HG03354 (cell line): ENCODE data around the gene KCNA1.

Experiments used
- ATAC-seq: cut with Tn5 transposase; IDR thresholded peaks from one replicate; pipeline ENCODE4 v1.9.1; 2021; ENCODE audit warnings: mild to moderate bottlenecking; ENCODE audit not compliant: unreplicated experiment, poor library complexity, severe bottlenecking

KCNA1 gene

DNA sequence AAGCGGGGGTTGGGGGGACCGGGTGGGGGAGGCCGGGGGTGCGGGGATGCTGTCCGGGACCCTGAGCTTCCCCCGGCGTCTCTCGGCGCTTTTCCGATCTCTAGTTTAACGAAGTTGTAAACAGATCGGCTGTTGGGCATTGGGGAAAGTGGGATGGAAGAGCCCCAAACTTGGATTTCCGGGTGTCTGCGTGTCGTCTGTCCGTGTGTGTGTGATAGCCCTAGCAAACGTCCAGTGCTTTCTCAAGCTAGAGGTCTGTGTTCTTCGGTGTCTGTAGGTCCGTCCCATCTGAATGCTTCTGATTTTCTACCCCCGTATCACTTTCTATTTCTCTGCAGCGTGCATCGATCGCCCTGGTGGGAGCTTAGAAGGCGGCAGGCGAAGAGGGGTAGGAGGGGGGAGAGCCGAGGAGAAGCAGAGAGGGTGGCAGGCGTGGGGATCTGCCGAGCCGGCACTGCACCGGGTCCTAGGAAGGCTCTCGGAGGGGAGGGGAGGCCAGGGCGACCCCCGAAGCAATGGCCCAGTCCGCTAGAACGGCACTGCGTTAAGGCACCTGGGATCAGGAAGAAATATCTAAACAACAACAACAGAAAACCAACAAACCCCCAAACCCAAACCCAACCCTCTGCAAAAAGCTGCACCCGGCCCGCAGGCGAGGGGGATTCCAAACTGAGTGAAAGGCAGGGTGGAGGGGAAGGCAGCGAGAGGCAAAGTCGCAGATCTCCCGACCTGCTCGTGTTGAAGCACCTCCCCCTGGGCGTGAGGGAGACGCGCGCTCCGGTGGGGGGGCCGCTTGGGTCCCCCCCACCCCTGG lies 1.0 kb downstream of the KCNA1 start:
- ATAC-seq: no peak

DNA sequence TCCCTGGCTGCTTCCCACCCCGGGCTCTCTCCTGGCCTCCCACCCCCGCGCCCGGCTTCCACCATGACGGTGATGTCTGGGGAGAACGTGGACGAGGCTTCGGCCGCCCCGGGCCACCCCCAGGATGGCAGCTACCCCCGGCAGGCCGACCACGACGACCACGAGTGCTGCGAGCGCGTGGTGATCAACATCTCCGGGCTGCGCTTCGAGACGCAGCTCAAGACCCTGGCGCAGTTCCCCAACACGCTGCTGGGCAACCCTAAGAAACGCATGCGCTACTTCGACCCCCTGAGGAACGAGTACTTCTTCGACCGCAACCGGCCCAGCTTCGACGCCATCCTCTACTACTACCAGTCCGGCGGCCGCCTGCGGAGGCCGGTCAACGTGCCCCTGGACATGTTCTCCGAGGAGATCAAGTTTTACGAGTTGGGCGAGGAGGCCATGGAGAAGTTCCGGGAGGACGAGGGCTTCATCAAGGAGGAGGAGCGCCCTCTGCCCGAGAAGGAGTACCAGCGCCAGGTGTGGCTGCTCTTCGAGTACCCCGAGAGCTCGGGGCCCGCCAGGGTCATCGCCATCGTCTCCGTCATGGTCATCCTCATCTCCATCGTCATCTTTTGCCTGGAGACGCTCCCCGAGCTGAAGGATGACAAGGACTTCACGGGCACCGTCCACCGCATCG lies 1.8 kb downstream of the KCNA1 start:
- no peak for ATAC-seq

DNA sequence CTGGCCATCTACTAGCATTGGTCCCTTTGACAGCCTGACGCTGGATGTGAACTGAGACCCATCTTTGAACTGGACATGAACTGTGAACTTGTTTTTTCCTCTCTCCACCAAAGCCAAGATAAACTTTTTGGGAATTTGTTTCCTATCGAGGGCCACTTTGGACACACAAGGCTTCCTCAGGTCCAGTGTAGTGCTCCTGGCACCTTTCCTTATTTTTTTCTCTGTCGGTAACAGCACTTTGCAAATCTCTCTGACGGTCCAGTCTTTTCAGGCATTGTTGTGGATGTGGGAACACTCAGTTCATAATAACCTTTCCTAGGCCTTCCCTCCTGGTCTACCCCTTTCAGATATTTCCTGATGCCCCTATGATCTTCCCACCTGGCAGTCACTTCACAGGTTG lies 5.0 kb downstream of the KCNA1 start:
- no peak for ATAC-seq

DNA sequence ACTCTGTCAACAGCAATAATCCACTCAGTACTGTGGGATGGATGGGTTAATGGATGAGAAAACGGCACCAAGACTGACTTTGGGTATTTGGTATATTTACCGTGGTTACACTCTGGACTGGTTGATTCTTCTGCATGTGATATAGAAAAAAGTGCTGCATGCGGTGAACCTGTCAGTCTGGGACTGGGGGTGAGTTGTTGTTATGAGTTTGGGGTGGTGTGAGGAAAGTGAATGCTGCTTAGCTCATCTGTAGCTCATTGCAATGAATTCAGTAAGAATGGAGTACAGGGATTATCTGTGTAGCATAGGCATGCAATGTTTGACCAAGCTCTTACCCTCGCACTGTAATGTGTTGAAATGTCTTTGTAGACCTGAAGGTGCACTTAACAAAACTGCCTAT lies 6.0 kb downstream of the KCNA1 start:
- ATAC-seq: no peak

DNA sequence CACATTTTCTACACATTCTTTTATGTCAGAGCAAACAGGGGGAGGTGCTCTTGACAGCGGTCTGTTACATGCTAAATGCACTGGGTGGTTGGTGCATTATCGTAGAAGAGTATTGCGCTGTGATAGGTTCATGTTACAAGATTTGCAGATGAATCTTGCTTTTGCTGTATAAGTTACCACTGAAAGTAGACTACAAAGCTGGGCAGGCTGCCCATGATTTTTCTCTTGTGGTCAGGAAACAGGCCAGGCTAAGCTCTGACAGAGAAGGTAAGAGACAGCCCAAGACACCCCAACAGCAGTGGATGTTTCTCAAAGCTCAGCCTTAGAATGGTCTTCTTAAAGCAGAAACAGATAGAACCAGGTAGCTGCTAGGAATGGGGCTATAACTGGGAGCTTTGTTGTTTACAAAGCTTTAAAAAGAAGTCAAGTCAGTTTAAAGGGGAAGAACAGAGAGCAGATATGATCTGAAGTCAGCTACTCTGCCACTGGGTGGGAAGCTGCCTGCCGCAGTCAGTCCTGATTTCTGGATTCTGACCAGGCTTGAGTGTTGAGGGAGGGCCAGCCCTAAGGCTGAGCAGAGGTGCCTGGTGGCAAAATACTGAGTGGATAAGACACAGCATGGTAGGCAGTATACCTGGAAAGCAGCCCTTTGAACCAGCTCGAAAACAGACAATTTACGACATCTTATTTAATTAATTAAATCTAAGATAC lies 9.4 kb downstream of the KCNA1 start:
- no peak for ATAC-seq

DNA sequence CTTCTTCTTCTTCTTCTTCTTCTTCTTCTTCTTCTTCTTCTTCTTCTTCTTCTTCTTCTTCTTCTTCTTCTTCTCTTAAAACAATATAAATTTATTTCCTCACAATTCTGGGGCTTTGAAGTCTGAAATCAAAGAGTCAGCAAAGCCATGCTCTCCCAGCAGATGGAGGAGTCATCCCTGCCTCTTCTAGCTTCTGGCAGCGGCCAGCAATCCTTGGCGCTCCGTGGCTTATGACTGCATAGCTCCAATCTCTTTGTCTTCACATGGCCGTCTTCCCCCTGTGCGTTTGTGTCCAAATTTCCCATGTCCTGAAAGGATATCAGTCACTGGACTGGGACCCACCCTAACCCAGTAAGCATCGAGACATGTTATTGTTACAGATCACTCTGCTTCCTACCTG lies 22.9 kb downstream of the KCNA1 start:
- ATAC-seq: no peak

DNA sequence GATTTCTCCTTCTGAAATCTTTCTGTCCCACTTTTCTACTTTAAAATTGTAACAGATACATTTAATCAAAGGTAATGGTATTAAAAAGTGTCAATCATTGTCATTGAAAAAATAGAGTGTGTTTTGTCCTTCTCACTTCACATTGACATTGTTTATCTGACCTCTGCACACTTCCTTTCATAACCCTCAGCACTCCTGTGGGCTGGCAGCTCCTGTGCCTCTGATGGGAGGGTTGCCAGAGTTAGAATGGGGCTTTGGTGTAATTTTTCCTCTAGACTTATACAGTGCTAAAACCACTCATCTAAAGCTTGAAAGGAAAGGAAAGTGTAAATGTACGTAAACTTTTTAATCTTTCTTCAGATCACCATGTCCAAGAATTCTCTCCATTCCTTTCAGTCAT lies 23.7 kb downstream of the KCNA1 start:
- ATAC-seq: no peak

DNA sequence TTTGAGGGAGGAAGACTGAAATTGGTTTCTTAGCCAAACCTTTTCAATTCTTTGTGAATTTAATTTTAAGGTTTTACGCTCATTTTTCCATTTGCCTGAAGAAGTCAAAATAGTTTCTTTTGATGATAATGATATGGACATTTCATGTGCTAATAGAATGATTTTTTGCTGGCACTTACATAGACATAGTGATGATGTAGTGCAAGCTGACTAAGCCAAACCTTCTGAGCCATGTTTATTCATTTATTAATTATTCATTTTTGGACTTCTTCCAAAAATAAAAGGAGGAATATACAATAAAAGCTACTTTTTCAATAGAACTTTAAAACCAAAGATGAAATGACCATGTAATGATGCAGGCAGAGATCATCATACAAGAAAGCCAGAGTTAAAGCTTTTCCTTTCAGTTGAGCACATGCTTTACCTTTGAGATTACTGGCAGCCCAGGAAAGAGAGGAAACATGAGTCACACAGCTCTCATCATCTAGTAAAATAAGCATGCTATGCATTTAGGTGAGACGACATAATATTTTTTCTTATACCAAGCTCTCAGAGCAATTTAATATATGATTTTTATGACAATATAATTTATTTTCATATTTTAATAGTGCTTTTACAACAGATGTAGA lies 24.8 kb downstream of the KCNA1 start:
- no peak for ATAC-seq

DNA sequence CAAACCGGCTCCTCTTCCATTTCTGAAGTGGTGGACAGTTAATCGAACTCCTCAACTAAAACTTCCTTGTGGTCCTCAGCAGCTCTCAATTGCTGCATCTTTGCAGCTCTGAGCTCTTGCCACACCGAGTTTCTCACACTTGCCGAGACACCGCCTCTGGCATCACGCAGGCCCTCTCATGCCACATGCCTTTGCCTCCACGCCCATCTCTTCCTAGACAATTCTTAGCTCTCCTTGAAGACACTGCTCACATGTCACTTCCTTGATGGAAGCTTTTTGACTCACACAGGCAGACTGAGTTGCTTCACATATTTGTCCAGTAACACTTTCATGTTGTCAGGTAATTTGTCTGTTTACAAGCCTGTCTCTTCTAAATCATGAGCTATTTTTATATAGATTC lies 29.2 kb downstream of the KCNA1 start:
- no peak for ATAC-seq

DNA sequence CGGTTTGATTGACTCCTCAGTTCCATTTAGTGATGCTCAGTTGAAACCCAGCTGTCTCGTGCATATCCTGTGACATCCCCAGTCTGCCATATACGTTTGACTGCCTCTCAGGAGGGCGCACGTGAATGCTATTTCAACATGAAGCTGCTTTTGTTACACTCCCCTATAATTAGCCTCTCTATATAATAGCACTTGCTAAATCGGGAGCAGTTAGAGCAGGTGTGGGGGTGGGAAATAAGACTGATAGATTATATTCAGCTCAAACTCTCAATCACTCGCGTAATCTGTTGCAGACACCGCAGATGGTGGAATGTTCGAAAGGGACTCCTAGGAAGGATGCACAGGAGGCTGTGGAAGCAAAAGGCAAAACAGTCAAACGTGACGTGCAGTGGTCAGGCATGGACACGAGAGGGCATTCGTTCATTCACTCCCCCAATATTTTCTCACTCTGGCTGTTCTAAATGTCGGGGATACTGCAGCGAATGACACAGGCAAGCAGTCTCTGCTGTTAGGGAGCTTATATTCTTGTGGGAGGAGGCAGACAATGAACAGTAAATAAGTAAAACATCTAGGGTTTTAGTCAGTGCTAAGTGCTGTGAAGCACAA lies 29.8 kb downstream of the KCNA1 start:
- ATAC-seq: no peak

DNA sequence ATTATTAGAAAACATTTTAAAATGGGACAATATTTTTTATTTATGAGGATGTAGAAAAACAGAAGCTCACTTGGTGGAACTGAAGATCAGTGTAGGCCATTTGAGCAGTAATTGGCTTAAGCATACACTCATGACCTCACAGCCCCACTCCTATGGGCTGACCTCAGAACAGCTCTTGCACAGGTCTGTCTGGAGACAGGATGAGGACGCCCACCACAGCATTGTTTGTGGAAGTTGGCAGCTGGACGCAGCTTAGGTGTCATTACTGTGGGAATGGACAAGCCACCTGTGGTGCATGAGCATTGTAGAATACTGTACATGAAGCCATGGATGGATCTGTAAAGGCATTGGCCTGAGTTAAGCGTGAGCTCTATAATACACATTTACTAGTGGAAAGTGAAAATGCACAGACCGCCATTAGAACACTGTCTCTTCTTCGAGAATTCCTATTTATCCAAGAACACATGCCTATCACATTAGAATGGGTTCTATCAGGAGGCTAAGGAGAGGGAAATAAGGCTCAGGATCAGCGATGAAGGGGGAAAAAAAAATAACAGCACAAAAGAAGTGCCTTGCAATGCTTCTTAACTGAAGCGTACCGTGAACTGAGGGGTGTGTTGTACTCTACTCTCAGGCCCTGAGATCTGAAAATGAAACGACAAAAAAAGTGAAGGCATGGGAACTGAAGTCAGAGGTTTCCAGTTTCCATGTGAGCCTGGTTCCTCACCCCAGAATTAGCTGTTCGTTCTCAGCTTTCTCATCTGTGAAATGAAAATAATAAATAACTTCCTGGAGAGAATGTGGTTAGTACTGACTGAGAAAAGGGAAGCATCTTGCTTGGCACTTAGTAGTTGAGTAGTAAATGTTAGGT lies 33.6 kb downstream of the KCNA1 start:
- ATAC-seq: peak; percentile 88

DNA sequence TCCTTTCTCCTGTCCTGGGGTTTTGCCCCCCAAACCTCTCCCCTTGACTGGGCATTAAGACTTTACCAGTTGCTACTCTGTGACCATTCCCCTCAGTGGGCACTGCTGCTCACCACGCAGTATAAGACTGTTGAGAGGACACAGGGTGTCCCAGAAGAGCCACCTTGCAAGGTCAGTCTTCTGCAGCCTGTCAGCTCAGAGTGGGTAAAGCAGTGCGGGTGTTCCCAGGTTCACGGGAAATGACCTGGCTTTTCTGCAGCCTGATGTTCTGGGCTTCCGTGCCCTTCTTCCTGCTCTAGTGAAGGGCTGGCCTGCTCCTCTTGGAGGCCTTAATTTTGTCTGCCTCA lies 34.2 kb downstream of the KCNA1 start:
- peak; percentile 33 for ATAC-seq

DNA sequence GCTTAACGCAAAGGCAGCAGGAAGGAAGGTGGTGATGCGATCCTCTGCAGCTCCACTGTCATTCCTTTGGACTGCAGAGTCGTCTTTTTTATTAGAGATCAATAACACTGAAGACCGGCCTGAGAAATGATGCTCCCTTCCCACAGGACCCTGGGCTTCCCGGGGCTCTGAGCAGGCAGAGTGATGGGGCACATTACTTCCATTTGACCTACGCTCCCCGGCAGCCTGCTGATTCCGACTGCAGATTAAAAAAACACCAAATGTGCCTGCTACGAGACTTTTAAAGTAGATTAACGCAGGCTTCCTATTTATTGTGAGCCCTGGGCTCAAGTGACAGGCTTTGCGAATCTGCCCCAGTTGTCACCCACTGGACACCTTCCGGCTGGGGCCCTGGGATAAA lies 37.5 kb downstream of the KCNA1 start:
- ATAC-seq: no peak

DNA sequence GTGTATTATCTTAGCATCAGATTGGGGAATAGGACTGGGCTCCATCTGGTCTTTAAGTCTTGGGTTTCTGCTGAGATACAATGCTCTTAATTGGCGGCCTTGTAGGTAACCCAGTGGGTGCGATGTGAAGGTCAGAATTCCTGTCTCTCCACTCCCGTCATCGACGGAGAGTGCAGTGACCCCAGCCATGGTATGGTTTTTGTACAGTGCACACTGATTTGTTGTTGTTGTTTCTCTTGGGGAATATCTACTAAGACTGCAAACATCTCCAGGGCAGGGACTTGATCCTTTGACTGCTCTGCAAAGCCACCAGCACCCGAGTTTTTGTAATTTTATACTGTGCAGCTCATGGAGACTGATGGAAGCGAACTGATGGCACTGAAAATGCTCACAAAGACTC lies 41.4 kb downstream of the KCNA1 start:
- no peak for ATAC-seq

DNA sequence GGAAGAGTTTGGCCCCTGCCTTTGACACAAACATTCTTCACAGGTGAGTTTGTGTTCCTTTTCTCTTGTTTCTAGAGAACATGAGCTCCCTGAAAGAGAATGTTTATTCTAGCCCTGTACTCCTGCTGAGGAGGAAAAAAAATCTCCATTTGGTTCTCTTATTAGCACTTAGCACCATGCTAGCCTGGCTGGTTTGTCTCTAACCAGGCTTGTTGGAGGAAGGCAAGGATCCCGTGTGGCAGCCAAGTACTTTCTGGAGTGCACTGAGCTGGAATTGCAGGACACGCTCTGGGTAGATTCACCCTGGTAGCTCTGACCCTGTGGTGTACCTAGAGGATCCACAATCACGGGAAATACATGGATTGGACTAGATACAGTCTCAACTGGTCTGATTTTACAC lies 41.9 kb downstream of the KCNA1 start:
- no peak for ATAC-seq

DNA sequence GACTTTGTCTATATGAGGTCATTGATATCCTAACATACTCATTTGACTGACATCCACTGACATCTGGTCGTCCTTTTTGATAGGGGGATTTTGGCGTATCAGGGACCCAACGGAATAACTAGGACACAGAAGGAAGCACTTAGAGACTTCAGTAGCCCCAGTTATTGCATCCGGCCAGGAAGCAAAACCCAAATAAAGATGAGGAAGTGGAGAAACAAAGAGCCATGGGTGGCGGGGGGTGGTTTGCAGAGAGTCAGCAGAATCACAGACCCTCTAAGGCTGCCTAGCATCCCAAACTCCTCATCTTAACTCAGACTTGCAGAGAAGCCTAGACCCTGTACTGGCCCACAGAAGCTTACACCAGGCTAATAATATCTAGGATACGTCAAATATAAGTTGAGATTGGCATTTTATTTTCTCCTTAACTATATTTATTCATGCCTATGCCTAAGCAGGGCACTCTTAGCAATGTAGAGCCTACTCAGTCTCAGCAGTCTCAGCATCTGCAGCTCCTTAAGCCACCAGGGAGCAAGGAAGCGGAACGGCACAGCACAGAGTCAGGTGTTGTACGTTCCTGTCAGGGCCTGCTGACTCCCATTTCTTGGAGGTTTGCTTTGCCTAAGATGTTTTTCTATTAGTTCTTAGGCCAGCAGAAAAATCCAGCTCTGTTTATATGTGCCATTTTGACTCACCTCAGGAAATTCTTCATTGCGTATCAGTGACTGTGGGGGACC lies 45.1 kb downstream of the KCNA1 start:
- no peak for ATAC-seq

DNA sequence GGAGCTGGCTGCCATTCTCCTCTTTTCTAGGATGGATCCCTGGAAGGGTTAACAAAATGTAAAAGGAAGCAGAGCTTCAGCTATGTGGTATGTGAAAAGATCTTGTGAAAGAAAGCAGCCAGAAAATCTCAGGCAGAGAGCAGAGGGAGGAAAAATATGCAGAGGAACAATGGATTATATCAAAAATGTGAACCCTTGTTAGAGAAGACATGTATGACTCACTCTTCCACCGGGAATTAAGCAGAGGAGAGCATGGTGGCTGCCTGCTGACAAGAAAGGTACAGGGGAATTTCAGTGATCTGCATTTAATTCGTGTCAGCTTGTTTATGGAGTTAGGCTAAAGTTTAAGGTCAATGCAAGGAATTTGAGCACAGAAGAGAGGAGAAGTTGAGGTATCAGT lies 46.3 kb downstream of the KCNA1 start:
- ATAC-seq: no peak

DNA sequence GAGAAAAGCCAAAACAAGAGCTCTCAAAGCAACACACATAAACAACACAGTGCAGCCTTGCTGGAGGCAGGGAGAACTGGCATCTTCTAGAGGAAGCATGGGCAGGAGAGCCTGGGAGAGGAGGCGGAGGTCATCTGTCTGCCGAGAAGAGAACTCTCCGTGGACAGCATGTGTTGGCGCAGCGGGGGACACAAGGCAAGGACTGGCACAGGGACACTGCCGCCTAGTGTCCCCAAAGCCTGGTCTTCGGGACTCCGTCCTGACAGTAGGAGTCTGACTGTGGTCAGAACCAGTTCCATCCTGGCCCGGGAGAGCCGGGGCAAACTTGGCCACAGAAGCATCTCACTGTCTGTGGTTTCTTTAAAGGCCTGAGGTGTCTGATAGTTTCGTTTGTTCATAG lies 47.3 kb downstream of the KCNA1 start:
- no peak for ATAC-seq

DNA sequence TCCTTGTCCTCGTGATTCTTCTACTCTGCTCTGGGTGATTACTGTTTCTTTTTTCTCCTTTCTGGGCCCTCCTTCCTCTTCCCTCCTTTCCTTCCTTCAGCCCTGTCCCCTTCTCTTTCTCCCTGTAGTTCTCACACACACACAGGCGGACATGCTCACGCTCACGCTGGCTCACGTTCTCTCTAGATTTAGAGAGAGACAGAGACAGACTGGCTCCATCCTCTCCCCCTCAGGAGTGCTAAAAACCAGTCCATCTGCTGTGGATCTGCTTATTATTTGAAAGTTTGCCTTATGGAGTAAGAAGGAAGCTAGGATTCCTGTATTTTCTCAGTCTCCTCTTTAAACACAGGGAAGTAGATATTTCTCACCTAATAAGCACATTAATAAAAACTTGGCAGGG lies 48.1 kb downstream of the KCNA1 start:
- ATAC-seq: no peak
